Kidney epithelial cell (primary cell): ENCODE measurements around the gene GJB2. TPM values are rescaled to one million over a fixed set of nuclear protein-coding genes. Genes with fewer than 3 reads are reported as not detected.

Source experiments
- DNase-seq: peaks from one replicate; pipeline ENCODE4 v3.0.0-alpha.2; 2010; ENCODE audit warnings: low read depth
- H3K27me3 ChIP-seq: 2 replicates; pipeline ENCODE4 v1.6.0; 2011; ENCODE audit warnings: low read length; ENCODE audit not compliant: control insufficient read depth, insufficient read depth
- H3K36me3 ChIP-seq: 2 replicates; pipeline ENCODE4 v1.5.1; 2011; ENCODE audit warnings: low read length; ENCODE audit not compliant: control insufficient read depth, insufficient read depth
- H3K4me3 ChIP-seq: 2 replicates; pipeline ENCODE4 v1.5.1; 2011; ENCODE audit warnings: low read depth, mild to moderate bottlenecking, control low read depth, low read length
- CTCF ChIP-seq: IDR thresholded peaks from 2 replicates; pipeline ENCODE4 v1.5.1; 2011; ENCODE audit warnings: mild to moderate bottlenecking, moderate library complexity, low read length, control low read depth, inconsistent platforms; ENCODE audit not compliant: insufficient read depth, poor library complexity, severe bottlenecking
- total RNA-seq: library from RNA; depleted of rRNA; stranded (reverse); fragments of >200 nt; gene quantifications from 2 replicates; pipeline ENCODE4 v1.2.3, GENCODE V29; 2015

GJB2 gene
- total RNA-seq, result 8.6 and 8.8 TPM in 2 replicates

GRCh38 chr13:20192836-20193161, at the start of gene GJB2:
TSS of gene GJB2 (minus strand) at chr13:20192938. CDS start at chr13:20189581, 3,357 bp downstream.
- Histone ChIP-seq H3K27me3 (peaks cover 16% of the 10 kb centered on the region), H3K4me3 (peak within 1 kb of the TSS; percentile 37), H3K36me3 (no peaks in the 10 kb centered on the region)
- no peak for TF ChIP-seq CTCF
- no peak for DNase-seq

GRCh38 chr13:20241593-20241992, 48.9 kb upstream of the GJB2 start:
- Histone ChIP-seq H3K4me3 (no peak overlapping the region), H3K27me3 (no peaks in the 10 kb centered on the region), H3K36me3 (no peaks in the 10 kb centered on the region)
- DNase-seq, result no peak
- TF ChIP-seq CTCF, result no peak

- DNase-seq, result no peak
- H3K36me3 ChIP-seq, result no peaks in the 10 kb centered on the region
- no peak for TF ChIP-seq CTCF
- H3K4me3 ChIP-seq, result no peak overlapping the region
- H3K27me3 ChIP-seq, result no peaks in the 10 kb centered on the region
These were observed 47.0 kb upstream of the GJB2 start for GRCh38 chr13:20239748-20240147.

GRCh38 chr13:20232556-20233277, 40.0 kb upstream of the GJB2 start:
- TF ChIP-seq CTCF, result no peak
- no peak for DNase-seq
- peaks cover 26% of the 10 kb centered on the region for H3K27me3 ChIP-seq
- H3K36me3 ChIP-seq, result no peaks in the 10 kb centered on the region
- peak overlapping the region; percentile 34 for H3K4me3 ChIP-seq

GRCh38 chr13:20231839-20232555, 39.3 kb upstream of the GJB2 start, which contains the start of gene GJB6:
TSS of gene GJB6 (minus strand) at chr13:20232319. CDS start at chr13:20223480, 8,839 bp downstream.
- no peak for TF ChIP-seq CTCF
- peak within 1 kb of the TSS; percentile 34 for H3K4me3 ChIP-seq

More at GRCh38 chr13:20231839-20232555, 39.3 kb upstream of the GJB2 start, which contains the start of gene GJB6:
- H3K36me3 ChIP-seq, result no peaks in the 10 kb centered on the region
- no peak for DNase-seq
- peaks cover 26% of the 10 kb centered on the region for H3K27me3 ChIP-seq
